ENCODE results near the gene CPT1B. TPM values are rescaled to one million over a fixed set of nuclear protein-coding genes. Genes with fewer than 3 reads are reported as not detected.

The CPT1B gene
- total and polyA plus RNA-seq, 2 of the 4 experiments (the other 2 are of a cell fraction) = 0.36 to 1.8 TPM

DNA sequence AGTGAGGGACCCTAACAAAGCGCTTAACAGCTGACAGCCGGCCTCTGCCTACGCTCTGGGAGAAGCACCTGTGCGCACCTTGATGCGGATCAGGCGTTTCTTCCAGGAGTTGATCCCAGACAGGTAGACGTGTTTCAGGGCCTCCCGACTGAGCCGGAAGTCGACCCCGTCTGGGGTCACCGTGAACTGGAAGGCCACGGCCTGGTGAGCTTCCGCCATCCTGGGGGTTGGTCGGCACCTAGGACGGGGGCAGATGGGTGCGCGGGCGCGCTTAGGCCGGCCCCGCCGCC lies 585 bp downstream of the CPT1B start:
- 47% methylated on average over 13 of the region's 23 CpGs; no CpG with 5 or more reads in 1 of the 2 experiments for WGBS, 2 experiments (ENCODE audit: extremely low coverage in 2 of 2, insufficient read length in 1 of 2)
- intact Hi-C loops (cut with micrococcal nuclease) = loop anchor here (5.0 kb wide), 1 partner anchor 45 kb away; no protein-coding TSS in a partner anchor
- CTCF ChIA-PET = no interaction called here

More for the DNA sequence above, 585 bp downstream of the CPT1B start:
- Histone ChIP-seq H3K56ac (ENCODE audit: extremely low read depth, insufficient read depth, low read length) (no peak overlapping the region), H3K79me1 (ENCODE audit: low read depth in 1 of 2, low read length in 2 of 2) (peaks cover 10 to 30% of the 10 kb centered on the region in 2 experiments; a peak in 3 of 4 replicates), H2AFZ (replicated peaks; ENCODE audit: low read length, poor library complexity) (peak overlapping the region; percentile 58), H3K14ac (replicated peaks; ENCODE audit: low read depth, low read length) (no peak overlapping the region; the same call in 1 of the 2 replicates), H3K9me1 (ENCODE audit: insufficient read depth, low read length) (peaks cover 28% of the 10 kb centered on the region), H3K27ac (ENCODE audit: insufficient read depth, low read length) (no peak overlapping the region), H3K9me3 (ENCODE audit: control insufficient read depth, insufficient read depth, low read length) (no peaks in the 10 kb centered on the region), H2BK15ac (ENCODE audit: low read depth, low read length) (no peak overlapping the region), H3K4ac (ENCODE audit: low read depth, low read length) (no peak overlapping the region), H4K5ac (ENCODE audit: low read depth, low read length) (no peak overlapping the region), H2AK5ac (ENCODE audit: low read depth, low read length) (peak overlapping the region; percentile 63), H2BK120ac (ENCODE audit: low read depth, low read length) (no peak overlapping the region), H2BK20ac (ENCODE audit: low read depth, low read length) (no peak overlapping the region), H3K36me3 (ENCODE audit: control insufficient read depth, insufficient read depth, low read length) (peaks cover 4% of the 10 kb centered on the region; the same call in 1 of the 2 replicates), H3K4me1 (ENCODE audit: control insufficient read depth, insufficient read depth, low read length) (peaks cover 17% of the 10 kb centered on the region), H2BK5ac (ENCODE audit: low read depth, low read length, poor library complexity, severe bottlenecking) (no peak overlapping the region), H4K91ac (ENCODE audit: insufficient read depth, low read depth, low read length) (no peak overlapping the region), H2AK9ac (replicated peaks; ENCODE audit: low read depth, low read length, poor library complexity) (no peak overlapping the region), H3K27me3 (ENCODE audit: control insufficient read depth, insufficient read depth, low read length) (no peaks in the 10 kb centered on the region), H4K8ac (ENCODE audit: low read depth in 2 of 2, low read length in 2 of 2) (no peak overlapping the region; a peak in 1 of 4 replicates), H4K20me1 (ENCODE audit: insufficient read depth, low read length) (no peaks in the 10 kb centered on the region), H3K9ac (ENCODE audit: low read depth, low read length) (no peak overlapping the region), H3K4me2 (ENCODE audit: low read depth, low read length) (no peak overlapping the region), H3K18ac (ENCODE audit: low read depth, low read length) (no peak overlapping the region), H3K23ac (ENCODE audit: low read depth, low read length) (no peak overlapping the region), H3K4me3 (ENCODE audit: insufficient read depth, low read depth, low read length) (no peak overlapping the region)
- no TSS peak for BruUV-seq (replicated peaks)
- POLR2A ChIA-PET (ENCODE audit: unreplicated experiment) = no interaction called here
- DNase-seq = no peak
- no peak for ATAC-seq (ENCODE audit: low read depth)
- dilution Hi-C loops (cut with HindIII; ENCODE audit: low sequenced_read_pairs, unreplicated experiment) = no loop called here
- TF ChIP-seq POLR2A (IDR thresholded peaks at IDR 0.05; ENCODE audit: low read depth, low read length) (no peak), MAZ (IDR thresholded peaks at IDR 0.05; ENCODE audit: borderline replicate concordance, low read depth, low read length) (no peak), NFE2L2 (IDR thresholded peaks at IDR 0.05; ENCODE audit: low read depth, low read length) (no peak), CHD1 (IDR thresholded peaks at IDR 0.05; ENCODE audit: low read depth, low read length) (no peak), USF2 (IDR thresholded peaks at IDR 0.05; ENCODE audit: low read depth, low read length) (no peak), ELK1 (IDR thresholded peaks at IDR 0.05; ENCODE audit: borderline replicate concordance, low read depth, low read length) (no peak), FOS (IDR thresholded peaks at IDR 0.05; ENCODE audit: low read depth, low read length) (no peak), RFX5 (IDR thresholded peaks at IDR 0.05; ENCODE audit: low read depth, low read length) (no peak), SMC3 (IDR thresholded peaks at IDR 0.05; ENCODE audit: low read depth, low read length) (no peak), MXI1 (IDR thresholded peaks at IDR 0.05; ENCODE audit: borderline replicate concordance, low read depth, low read length) (no peak), RAD21 (IDR thresholded peaks at IDR 0.05; ENCODE audit: low read length) (no peak), CEBPB (IDR thresholded peaks at IDR 0.05; ENCODE audit: low read depth, low read length) (no peak), MAFK (IDR thresholded peaks at IDR 0.05; ENCODE audit: low read depth, low read length) (no peak), BHLHE40 (IDR thresholded peaks at IDR 0.05; ENCODE audit: low read depth, low read length) (no peak), RCOR1 (IDR thresholded peaks at IDR 0.05; ENCODE audit: insufficient replicate concordance, low read length) (no peak)
- TF ChIP-seq, protein P1, sequence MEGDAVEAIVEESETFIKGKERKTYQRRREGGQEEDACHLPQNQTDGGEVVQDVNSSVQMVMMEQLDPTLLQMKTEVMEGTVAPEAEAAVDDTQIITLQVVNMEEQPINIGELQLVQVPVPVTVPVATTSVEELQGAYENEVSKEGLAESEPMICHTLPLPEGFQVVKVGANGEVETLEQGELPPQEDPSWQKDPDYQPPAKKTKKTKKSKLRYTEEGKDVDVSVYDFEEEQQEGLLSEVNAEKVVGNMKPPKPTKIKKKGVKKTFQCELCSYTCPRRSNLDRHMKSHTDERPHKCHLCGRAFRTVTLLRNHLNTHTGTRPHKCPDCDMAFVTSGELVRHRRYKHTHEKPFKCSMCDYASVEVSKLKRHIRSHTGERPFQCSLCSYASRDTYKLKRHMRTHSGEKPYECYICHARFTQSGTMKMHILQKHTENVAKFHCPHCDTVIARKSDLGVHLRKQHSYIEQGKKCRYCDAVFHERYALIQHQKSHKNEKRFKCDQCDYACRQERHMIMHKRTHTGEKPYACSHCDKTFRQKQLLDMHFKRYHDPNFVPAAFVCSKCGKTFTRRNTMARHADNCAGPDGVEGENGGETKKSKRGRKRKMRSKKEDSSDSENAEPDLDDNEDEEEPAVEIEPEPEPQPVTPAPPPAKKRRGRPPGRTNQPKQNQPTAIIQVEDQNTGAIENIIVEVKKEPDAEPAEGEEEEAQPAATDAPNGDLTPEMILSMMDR (conservative IDR thresholded peaks at IDR 0.05; ENCODE audit: low read depth, low read length) = no peak
- in situ Hi-C loops (cut with MboI; ENCODE audit: low sequenced_read_pairs) = loop anchor here (5.0 kb wide), 1 partner anchor 50 kb away; the partner anchor contains the start of gene SCO2

All from IMR-90 (cell line).